ENCODE data around the gene MRPS34. TPM values are rescaled to one million over a fixed set of nuclear protein-coding genes. Genes with fewer than 3 reads are reported as not detected.

Gene MRPS34
- total and polyA plus RNA-seq, 9 of the 15 experiments (the other 6 are each of a cell fraction or from before 2014, with no cell fraction given): 5.2 to 334 (median 92.8) TPM

- TF ChIP-seq ZNF740 (CRISPR knock-in tag; IDR thresholded peaks at IDR 0.05) (peak; percentile 11), ZNF740 (tag; IDR thresholded peaks at IDR 0.05) (no peak), HDAC2 (IDR thresholded peaks at IDR 0.05) (no peak), MCM5 (IDR thresholded peaks at IDR 0.05; ENCODE audit: low read depth) (no peak), TFAM (CRISPR knock-in tag; conservative IDR thresholded peaks at IDR 0.05) (no peak), BHLHE40 (IDR thresholded peaks at IDR 0.05; ENCODE audit: low read length) (no peak), ZNF395 (CRISPR knock-in tag; IDR thresholded peaks at IDR 0.05) (no peak), KDM1A (IDR thresholded peaks at IDR 0.05) (no peak), ZNF609 (CRISPR knock-in tag; IDR thresholded peaks at IDR 0.05; ENCODE audit: borderline replicate concordance) (no peak), JUND (IDR thresholded peaks at IDR 0.05; ENCODE audit: borderline replicate concordance, low read depth, low read length) (no peak), JUND (tag; IDR thresholded peaks at IDR 0.05; ENCODE audit: borderline replicate concordance, low read depth, low read length) (no peak), U2AF1 (optimal IDR thresholded peaks at IDR 0.05; ENCODE audit: low read depth, low read length) (no peak), ZFP1 (CRISPR knock-in tag; IDR thresholded peaks at IDR 0.05) (no peak), CXXC5 (CRISPR knock-in tag; IDR thresholded peaks at IDR 0.05) (no peak), PCBP1 (IDR thresholded peaks at IDR 0.05; ENCODE audit: low read depth, low read length, poor library complexity, severe bottlenecking) (no peak), PRPF4 (IDR thresholded peaks at IDR 0.05; ENCODE audit: insufficient read depth, low read depth, low read length, poor library complexity, severe bottlenecking) (no peak), HOMEZ (CRISPR knock-in tag; IDR thresholded peaks at IDR 0.05) (no peak)
Measured at GRCh38 chr16:1772362-1772907, 499 bp downstream of the MRPS34 start, which contains the start of gene EME2 (continued).
